Measurements from ENCODE around the gene TNF. TPM values are rescaled to one million over a fixed set of nuclear protein-coding genes. Genes with fewer than 3 reads are reported as not detected.

TNF gene
- total and polyA plus RNA-seq, 2 of the 13 experiments (the other 11 are each of a cell fraction or from before 2014, with no cell fraction given), result not detected

DNA sequence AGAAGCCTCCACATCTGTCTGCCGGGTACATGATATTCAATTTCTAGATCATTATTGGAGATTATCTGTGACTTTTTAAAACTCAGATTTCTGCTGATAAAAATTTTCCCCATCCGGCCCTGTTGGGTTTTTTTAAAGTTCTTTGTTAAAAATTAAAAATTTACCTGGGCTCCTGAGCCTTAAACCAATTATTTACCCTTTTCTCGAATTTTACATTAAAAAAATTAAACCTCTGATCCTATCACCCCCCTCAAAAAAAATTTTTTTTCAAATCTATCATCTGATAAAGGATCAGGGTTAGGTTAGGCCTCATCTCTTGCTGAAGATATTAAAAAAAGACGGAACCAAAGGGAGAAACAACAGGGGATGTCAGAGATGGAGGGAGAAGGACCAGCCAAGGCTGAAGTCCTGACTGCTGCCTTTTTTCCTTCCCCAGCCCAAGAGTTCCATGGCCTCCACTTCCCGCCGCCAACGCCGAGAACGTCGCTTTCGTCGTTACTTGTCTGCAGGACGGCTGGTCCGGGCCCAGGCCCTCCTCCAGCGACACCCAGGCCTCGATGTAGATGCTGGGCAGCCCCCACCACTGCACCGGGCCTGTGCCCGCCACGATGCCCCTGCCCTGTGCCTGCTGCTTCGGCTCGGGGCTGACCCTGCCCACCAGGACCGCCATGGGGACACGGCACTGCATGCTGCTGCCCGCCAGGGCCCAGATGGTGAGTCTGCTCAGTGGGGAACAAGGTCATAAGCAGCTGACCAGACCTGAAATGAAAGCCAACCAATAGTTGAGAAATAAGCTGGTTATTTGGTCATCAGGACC lies 27.4 kb upstream of the TNF start (continued):
- TF ChIP-seq SMAD9 (CRISPR knock-in tag; IDR thresholded peaks at IDR 0.05), result no peak
- TF ChIP-seq, protein P1, sequence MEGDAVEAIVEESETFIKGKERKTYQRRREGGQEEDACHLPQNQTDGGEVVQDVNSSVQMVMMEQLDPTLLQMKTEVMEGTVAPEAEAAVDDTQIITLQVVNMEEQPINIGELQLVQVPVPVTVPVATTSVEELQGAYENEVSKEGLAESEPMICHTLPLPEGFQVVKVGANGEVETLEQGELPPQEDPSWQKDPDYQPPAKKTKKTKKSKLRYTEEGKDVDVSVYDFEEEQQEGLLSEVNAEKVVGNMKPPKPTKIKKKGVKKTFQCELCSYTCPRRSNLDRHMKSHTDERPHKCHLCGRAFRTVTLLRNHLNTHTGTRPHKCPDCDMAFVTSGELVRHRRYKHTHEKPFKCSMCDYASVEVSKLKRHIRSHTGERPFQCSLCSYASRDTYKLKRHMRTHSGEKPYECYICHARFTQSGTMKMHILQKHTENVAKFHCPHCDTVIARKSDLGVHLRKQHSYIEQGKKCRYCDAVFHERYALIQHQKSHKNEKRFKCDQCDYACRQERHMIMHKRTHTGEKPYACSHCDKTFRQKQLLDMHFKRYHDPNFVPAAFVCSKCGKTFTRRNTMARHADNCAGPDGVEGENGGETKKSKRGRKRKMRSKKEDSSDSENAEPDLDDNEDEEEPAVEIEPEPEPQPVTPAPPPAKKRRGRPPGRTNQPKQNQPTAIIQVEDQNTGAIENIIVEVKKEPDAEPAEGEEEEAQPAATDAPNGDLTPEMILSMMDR (CRISPR knock-in tag; IDR thresholded peaks at IDR 0.05), result peak; percentile 11; the same call in 1 of the 2 replicates
- no peak; the same call in 1 of the 2 replicates for TF ChIP-seq SMAD3 (CRISPR knock-in tag; IDR thresholded peaks at IDR 0.05)
- TF ChIP-seq ZBTB7B (CRISPR knock-in tag; IDR thresholded peaks at IDR 0.05), result no peak
- no peak for TF ChIP-seq ZNF670 (CRISPR knock-in tag; IDR thresholded peaks at IDR 0.05; ENCODE audit: borderline replicate concordance)
- TF ChIP-seq, protein P2, sequence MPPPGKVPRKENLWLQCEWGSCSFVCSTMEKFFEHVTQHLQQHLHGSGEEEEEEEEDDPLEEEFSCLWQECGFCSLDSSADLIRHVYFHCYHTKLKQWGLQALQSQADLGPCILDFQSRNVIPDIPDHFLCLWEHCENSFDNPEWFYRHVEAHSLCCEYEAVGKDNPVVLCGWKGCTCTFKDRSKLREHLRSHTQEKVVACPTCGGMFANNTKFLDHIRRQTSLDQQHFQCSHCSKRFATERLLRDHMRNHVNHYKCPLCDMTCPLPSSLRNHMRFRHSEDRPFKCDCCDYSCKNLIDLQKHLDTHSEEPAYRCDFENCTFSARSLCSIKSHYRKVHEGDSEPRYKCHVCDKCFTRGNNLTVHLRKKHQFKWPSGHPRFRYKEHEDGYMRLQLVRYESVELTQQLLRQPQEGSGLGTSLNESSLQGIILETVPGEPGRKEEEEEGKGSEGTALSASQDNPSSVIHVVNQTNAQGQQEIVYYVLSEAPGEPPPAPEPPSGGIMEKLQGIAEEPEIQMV (CRISPR knock-in tag; IDR thresholded peaks at IDR 0.05; ENCODE audit: low read depth), result no peak
- TF ChIP-seq KLF13 (CRISPR knock-in tag; IDR thresholded peaks at IDR 0.05), result 0 out of 2 replicates have a peak, but pooled peaks have one; percentile 80
- no peak for TF ChIP-seq ETV6 (CRISPR knock-in tag; conservative IDR thresholded peaks at IDR 0.05)
- TF ChIP-seq, protein P3, sequence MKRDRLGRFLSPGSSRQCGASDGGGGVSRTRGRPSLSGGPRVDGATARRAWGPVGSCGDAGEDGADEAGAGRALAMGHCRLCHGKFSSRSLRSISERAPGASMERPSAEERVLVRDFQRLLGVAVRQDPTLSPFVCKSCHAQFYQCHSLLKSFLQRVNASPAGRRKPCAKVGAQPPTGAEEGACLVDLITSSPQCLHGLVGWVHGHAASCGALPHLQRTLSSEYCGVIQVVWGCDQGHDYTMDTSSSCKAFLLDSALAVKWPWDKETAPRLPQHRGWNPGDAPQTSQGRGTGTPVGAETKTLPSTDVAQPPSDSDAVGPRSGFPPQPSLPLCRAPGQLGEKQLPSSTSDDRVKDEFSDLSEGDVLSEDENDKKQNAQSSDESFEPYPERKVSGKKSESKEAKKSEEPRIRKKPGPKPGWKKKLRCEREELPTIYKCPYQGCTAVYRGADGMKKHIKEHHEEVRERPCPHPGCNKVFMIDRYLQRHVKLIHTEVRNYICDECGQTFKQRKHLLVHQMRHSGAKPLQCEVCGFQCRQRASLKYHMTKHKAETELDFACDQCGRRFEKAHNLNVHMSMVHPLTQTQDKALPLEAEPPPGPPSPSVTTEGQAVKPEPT (CRISPR knock-in tag; IDR thresholded peaks at IDR 0.05; ENCODE audit: low read depth), result no peak
- TF ChIP-seq HMG20B (CRISPR knock-in tag; conservative IDR thresholded peaks at IDR 0.05), result no peak
- TF ChIP-seq DMAP1 (CRISPR knock-in tag; IDR thresholded peaks at IDR 0.05), result no peak
- TF ChIP-seq ZNF20 (CRISPR knock-in tag; IDR thresholded peaks at IDR 0.05), result 0 out of 2 replicates have a peak, but pooled peaks have one; percentile 41
- peak; percentile 41 for TF ChIP-seq HNRNPLL (IDR thresholded peaks at IDR 0.05; ENCODE audit: low read depth, low read length, poor library complexity, severe bottlenecking)
- no peak for TF ChIP-seq ZNF367 (CRISPR knock-in tag; IDR thresholded peaks at IDR 0.05; ENCODE audit: borderline replicate concordance)
- TF ChIP-seq MTA1 (CRISPR knock-in tag; IDR thresholded peaks at IDR 0.05; ENCODE audit: borderline replicate concordance), result peak; percentile 50; the same call in 1 of the 2 replicates
- no peak for TF ChIP-seq GFI1 (CRISPR knock-in tag; IDR thresholded peaks at IDR 0.05; ENCODE audit: borderline replicate concordance)
- TF ChIP-seq KAT8 (CRISPR knock-in tag; IDR thresholded peaks at IDR 0.05), result peak; percentile 66
- TF ChIP-seq KLF9 (CRISPR knock-in tag; IDR thresholded peaks at IDR 0.05; ENCODE audit: low read depth), result no peak
- no peak for TF ChIP-seq ZNF629 (CRISPR knock-in tag; conservative IDR thresholded peaks at IDR 0.05)
- TF ChIP-seq RFXAP (CRISPR knock-in tag; IDR thresholded peaks at IDR 0.05; ENCODE audit: borderline replicate concordance), result 0 out of 2 replicates have a peak, but pooled peaks have one; percentile 5
- no peak; the same call in 1 of the 2 replicates for TF ChIP-seq KDM3A (CRISPR knock-in tag; IDR thresholded peaks at IDR 0.05; ENCODE audit: low read depth)
- TF ChIP-seq ZNF556 (CRISPR knock-in tag; IDR thresholded peaks at IDR 0.05; ENCODE audit: borderline replicate concordance), result 0 out of 2 replicates have a peak, but pooled peaks have one; percentile 31
- TF ChIP-seq, protein P4, sequence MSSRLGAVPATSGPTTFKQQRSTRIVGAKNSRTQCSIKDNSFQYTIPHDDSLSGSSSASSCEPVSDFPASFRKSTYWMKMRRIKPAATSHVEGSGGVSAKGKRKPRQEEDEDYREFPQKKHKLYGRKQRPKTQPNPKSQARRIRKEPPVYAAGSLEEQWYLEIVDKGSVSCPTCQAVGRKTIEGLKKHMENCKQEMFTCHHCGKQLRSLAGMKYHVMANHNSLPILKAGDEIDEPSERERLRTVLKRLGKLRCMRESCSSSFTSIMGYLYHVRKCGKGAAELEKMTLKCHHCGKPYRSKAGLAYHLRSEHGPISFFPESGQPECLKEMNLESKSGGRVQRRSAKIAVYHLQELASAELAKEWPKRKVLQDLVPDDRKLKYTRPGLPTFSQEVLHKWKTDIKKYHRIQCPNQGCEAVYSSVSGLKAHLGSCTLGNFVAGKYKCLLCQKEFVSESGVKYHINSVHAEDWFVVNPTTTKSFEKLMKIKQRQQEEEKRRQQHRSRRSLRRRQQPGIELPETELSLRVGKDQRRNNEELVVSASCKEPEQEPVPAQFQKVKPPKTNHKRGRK (CRISPR knock-in tag; IDR thresholded peaks at IDR 0.05), result peak; percentile 73; the same call in 1 of the 2 replicates
- no peak for TF ChIP-seq SNAI1 (CRISPR knock-in tag; IDR thresholded peaks at IDR 0.05; ENCODE audit: borderline replicate concordance)
